GM12801 (cell line): ENCODE data around the gene SPATS2L.

ENCODE experiments used
- TF ChIP-seq, protein P1 (sequence below): IDR thresholded peaks from one replicate; pipeline ENCODE4 v1.5.1; 2011; ENCODE audit warnings: control low read depth; ENCODE audit not compliant: insufficient read length; ENCODE audit errors: extremely low read depth

The SPATS2L gene

GRCh38 chr2:200448455-200448854 is 142.0 kb downstream of the SPATS2L start:
- TF ChIP-seq, protein P1, sequence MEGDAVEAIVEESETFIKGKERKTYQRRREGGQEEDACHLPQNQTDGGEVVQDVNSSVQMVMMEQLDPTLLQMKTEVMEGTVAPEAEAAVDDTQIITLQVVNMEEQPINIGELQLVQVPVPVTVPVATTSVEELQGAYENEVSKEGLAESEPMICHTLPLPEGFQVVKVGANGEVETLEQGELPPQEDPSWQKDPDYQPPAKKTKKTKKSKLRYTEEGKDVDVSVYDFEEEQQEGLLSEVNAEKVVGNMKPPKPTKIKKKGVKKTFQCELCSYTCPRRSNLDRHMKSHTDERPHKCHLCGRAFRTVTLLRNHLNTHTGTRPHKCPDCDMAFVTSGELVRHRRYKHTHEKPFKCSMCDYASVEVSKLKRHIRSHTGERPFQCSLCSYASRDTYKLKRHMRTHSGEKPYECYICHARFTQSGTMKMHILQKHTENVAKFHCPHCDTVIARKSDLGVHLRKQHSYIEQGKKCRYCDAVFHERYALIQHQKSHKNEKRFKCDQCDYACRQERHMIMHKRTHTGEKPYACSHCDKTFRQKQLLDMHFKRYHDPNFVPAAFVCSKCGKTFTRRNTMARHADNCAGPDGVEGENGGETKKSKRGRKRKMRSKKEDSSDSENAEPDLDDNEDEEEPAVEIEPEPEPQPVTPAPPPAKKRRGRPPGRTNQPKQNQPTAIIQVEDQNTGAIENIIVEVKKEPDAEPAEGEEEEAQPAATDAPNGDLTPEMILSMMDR, result no peak

- TF ChIP-seq, protein P1, result no peak
Measured at GRCh38 chr2:200449149-200449548, 142.7 kb downstream of the SPATS2L start.

DNA sequence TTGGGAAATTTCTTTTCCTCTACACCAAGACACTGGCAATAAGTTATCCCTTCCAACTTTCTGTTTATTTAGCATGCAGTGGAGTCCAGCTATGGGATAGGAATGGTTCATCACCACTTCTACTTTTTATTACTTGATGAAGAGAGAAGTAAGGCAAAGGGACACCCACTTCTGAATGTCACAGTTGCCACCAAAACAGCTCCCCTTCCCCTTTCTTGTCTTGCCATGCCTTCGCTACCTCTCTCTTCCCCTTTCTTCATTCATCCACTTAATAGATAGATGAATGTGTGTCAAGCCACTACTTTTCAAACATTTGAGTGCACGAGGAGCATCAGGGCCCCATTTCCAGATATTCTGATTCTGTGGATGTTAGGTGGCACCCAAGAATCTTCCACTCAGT is 143.8 kb downstream of the SPATS2L start:
- TF ChIP-seq, protein P1, result no peak

DNA sequence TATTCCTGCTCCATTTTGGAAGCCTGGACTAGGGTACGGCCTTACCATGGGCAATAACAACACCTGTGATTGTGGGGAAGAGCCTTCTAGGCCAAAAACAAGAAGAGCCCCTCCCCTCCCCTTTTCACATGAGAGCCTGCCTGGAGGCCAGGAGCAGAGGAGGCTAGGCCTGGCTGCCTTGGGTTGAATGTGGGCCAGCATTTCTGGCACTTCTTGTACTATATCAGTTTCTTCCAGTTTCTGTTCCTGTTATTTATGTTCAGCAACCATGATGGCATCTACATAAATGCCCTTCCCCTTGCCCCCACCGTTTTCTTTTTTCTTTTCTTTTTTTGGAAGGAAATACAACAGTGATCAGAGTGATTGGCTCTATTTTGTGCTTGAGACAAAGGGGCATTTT is 145.0 kb downstream of the SPATS2L start:
- TF ChIP-seq, protein P1, result no peak

GRCh38 chr2:200452377-200452776 is 145.9 kb downstream of the SPATS2L start:
- TF ChIP-seq, protein P1, result no peak

- TF ChIP-seq, protein P1, result no peak
Measured at GRCh38 chr2:200453142-200453852, 146.8 kb downstream of the SPATS2L start.

DNA sequence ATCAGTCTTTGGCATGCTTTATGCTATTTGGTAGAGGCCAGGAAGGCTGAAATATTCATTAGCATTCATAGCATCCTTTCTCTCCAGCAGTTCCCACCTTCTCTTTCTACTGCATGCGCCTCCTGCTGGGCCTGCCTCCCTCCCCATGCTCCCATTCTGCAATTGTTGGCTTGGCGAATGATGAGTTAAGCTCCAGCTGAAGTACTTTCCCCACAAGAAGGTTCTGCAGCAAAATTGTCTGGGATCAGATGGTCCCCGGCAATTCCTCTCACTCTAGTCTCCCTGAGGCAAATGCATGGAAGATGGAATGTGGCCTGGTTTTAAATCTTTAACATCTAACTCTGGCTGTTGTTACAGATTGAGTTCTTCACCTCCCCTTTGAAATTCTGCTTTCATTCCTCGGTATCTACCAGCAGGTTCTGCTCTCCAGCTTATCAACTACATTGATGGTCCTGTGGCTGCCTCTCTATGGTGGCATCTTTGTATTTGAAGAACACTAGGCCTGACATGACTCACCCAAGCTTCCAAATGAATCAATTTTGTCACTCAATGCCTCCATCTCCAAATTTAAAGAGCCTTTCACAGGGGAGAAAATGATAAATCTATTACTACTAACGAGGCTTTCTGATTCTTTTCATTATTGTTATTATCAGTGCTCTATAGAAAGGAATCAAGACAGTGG is 147.5 kb downstream of the SPATS2L start:
- TF ChIP-seq, protein P1, result no peak
